Kidney (tissue), 14 donors: ENCODE data around the gene SCIMP. TPM values are rescaled to one million over a fixed set of nuclear protein-coding genes. Genes with fewer than 3 reads are reported as not detected.
"Not testable (repeated sequence)": the region's sequence is repeated elsewhere in the genome, so short reads cannot be mapped to it uniquely, and the experiment has no call there.

Experiments
- DNase-seq, 5 donors: peaks; one replicate each; pipeline ENCODE4 v3.0.0-alpha.2; 2013 to 2020
- FAIRE-seq: peaks from 2 replicates; lab custom pipeline; 2012; peaks lifted over from hg19 to GRCh38; lab: Jason Lieb, UNC
- H3K27ac ChIP-seq, 2 donors: one replicate each; pipeline ENCODE4 v1.7.0; 2013; ENCODE audit warnings: low read depth in 2 of 2, low read length in 2 of 2, inconsistent platforms in 1 of 2
- H3K27me3 ChIP-seq: one replicate; pipeline ENCODE4 v1.7.1; 2013; ENCODE audit warnings: low read length, inconsistent platforms; ENCODE audit not compliant: control insufficient read depth, insufficient read depth
- H3K36me3 ChIP-seq, 3 donors: one replicate each; pipeline versions ENCODE4 v1.7.0 to v1.7.1; 2013; ENCODE audit warnings: low read length in 3 of 3, control low read depth in 1 of 3, inconsistent platforms in 1 of 3; ENCODE audit not compliant: insufficient read depth in 3 of 3, control insufficient read depth in 2 of 3
- H3K4me1 ChIP-seq, 3 donors: one replicate each; pipeline versions ENCODE4 v1.7.0 to v1.7.1; 2013; ENCODE audit warnings: low read length in 3 of 3, inconsistent platforms in 1 of 3, low read depth in 1 of 3; ENCODE audit not compliant: control insufficient read depth in 2 of 3, insufficient read depth in 2 of 3
- H3K4me3 ChIP-seq, 3 donors: one replicate each; pipeline versions ENCODE4 v1.7.0 to v1.8.1; 2013; ENCODE audit warnings: low read length in 3 of 3, control low read depth in 1 of 3, inconsistent platforms in 1 of 3
- H3K9ac ChIP-seq, 3 donors: one replicate each; pipeline versions ENCODE4 v1.7.0 to v1.7.1; 2013; ENCODE audit warnings: low read length in 3 of 3, control low read depth in 1 of 3, inconsistent platforms in 1 of 3
- H3K9me3 ChIP-seq, 3 donors: one replicate each; pipeline versions ENCODE4 v1.7.0 to v1.7.1; 2013; ENCODE audit warnings: low read length in 3 of 3, control low read depth in 1 of 3, inconsistent platforms in 1 of 3; ENCODE audit not compliant: control insufficient read depth in 2 of 3, insufficient read depth in 1 of 3
- CTCF ChIP-seq: IDR thresholded peaks from 3 replicates; pipeline ENCODE4 v1.5.1; 2012; ENCODE audit warnings: mild to moderate bottlenecking, moderate library complexity, borderline replicate concordance; ENCODE audit not compliant: insufficient read depth; ENCODE audit errors: extremely low read depth
- intact Hi-C: fragments of 100-400 bp; cut with DNase I; formaldehyde crosslinking; loops from one replicate; pipeline ENCODE4 v1.11.1; 2022
- polyA plus RNA-seq: library from polyadenylated mRNA; stranded (reverse); fragments of 350-450 nt; fragmentation: Illumina TruSeq; extraction: RNeasy Lipid Tissue Mini Kit (QIAGEN cat#74804); gene quantifications from one replicate; pipeline ENCODE4 v1.2.3, GENCODE V29; 2014; ENCODE audit warnings: low read depth, low replicate concordance; ENCODE audit not compliant: insufficient read depth
- total RNA-seq: library from RNA; stranded (reverse); fragmentation: NEBNext Ultra II Directional; extraction: Animal tissue kit (Norgen Biotek cat#: 25700); gene quantifications from one replicate; pipeline ENCODE4 v1.2.1, GENCODE V29; 2021
- donor health status: control.
- donor health status: control.
- donor health status: control.
- donor health status: control.
- donor health status: control.
- donor health status: DM: yes; HTN: yes; CAD: no.
- donor health status: Normal renal cell carcinoma (clear cell type).

The SCIMP gene
- total and polyA plus RNA-seq, 2 donors from 2014 or later, result 0.37 to 7.6 TPM

GRCh38 chr17:5219536-5219935, 15.1 kb downstream of the SCIMP start:
- Histone ChIP-seq H3K27me3 (no peaks in the 10 kb centered on the region), H3K36me3 (peaks cover 0 to 8% (median 3%) of the 10 kb centered on the region in 3 donors), H3K4me1 (peaks cover 0 to 3% (median 0%) of the 10 kb centered on the region in 3 donors), H3K9ac (no peak overlapping the region), H3K9me3 (no peaks in the 10 kb centered on the region), H3K27ac (no peak overlapping the region), H3K4me3 (no peak overlapping the region)
- intact Hi-C loops, result no loop called here
- TF ChIP-seq CTCF, result no peak
- FAIRE-seq, result no peak
- no peak for DNase-seq

GRCh38 chr17:5217562-5217961, 17.1 kb downstream of the SCIMP start:
- H3K9me3 ChIP-seq, H3K9ac ChIP-seq, H3K4me3 ChIP-seq, H3K27me3 ChIP-seq, DNase-seq, H3K4me1 ChIP-seq, H3K27ac ChIP-seq, H3K36me3 ChIP-seq, intact Hi-C loops, FAIRE-seq: not testable (repeated sequence)

- no peak for FAIRE-seq
These were observed 23.2 kb downstream of the SCIMP start for GRCh38 chr17:5211458-5211857.

GRCh38 chr17:5210614-5211252, 23.9 kb downstream of the SCIMP start:
- no peak for DNase-seq
- intact Hi-C loops, result no loop called here
- Histone ChIP-seq H3K36me3 (peaks cover 0 to 6% (median 2%) of the 10 kb centered on the region in 3 donors), H3K27ac (no peak overlapping the region), H3K4me3 (no peak overlapping the region), H3K9ac (no peak overlapping the region), H3K27me3 (no peaks in the 10 kb centered on the region), H3K4me1 (no peaks in the 10 kb centered on the region), H3K9me3 (no peaks in the 10 kb centered on the region)
- TF ChIP-seq CTCF, result no peak
- FAIRE-seq, result no peak

More at GRCh38 chr17:5211458-5211857, 23.2 kb downstream of the SCIMP start:
- Histone ChIP-seq H3K9ac (no peak overlapping the region), H3K4me1 (no peaks in the 10 kb centered on the region), H3K4me3 (no peak overlapping the region), H3K9me3 (no peaks in the 10 kb centered on the region), H3K36me3 (peaks cover 0 to 8% (median 2%) of the 10 kb centered on the region in 3 donors), H3K27ac (no peak overlapping the region), H3K27me3 (no peaks in the 10 kb centered on the region)
- DNase-seq, result no peak
- TF ChIP-seq CTCF, result no peak
- intact Hi-C loops, result no loop called here
